Left lung (tissue), 10 donors: Measurements from ENCODE around the gene XRN2. TPM values are rescaled to one million over a fixed set of nuclear protein-coding genes. Genes with fewer than 3 reads are reported as not detected.

ENCODE experiments used
- ATAC-seq: fragments of 200-7000 bp; cut with Tn5 transposase; one replicate; pipeline ENCODE4 v1.9.1; 2020; ENCODE audit warnings: moderate library complexity
- DNase-seq, 4 donors: peaks; one replicate each; pipeline ENCODE4 v3.0.0-alpha.2; 2013 to 2020
- H3K27ac ChIP-seq, 2 donors: fragments of 200-600 bp; sonication (generic) in 1 of 2; one replicate each; pipeline versions ENCODE4 v1.5.0 to v1.8.0; 2020 to 2021
- H3K27me3 ChIP-seq, 2 donors: fragments of 200-600 bp; sonication (generic) in 1 of 2; one replicate each; pipeline versions ENCODE4 v1.5.0 to v1.8.0; 2020 to 2021
- H3K36me3 ChIP-seq, 2 donors: fragments of 200-600 bp; sonication (generic) in 1 of 2; one replicate each; pipeline versions ENCODE4 v1.5.0 to v1.8.0; 2020 to 2021
- H3K4me1 ChIP-seq, 2 donors: fragments of 200-600 bp; one replicate each; pipeline ENCODE4 v1.8.0; 2021
- H3K4me3 ChIP-seq, 2 donors: fragments of 200-600 bp; sonication (generic) in 1 of 2; one replicate each; pipeline versions ENCODE4 v1.5.0 to v1.8.0; 2020 to 2021; ENCODE audit warnings: mild to moderate bottlenecking in 1 of 2
- H3K9me3 ChIP-seq, 2 donors: fragments of 200-600 bp; sonication (generic) in 1 of 2; one replicate each; pipeline versions ENCODE4 v1.5.0 to v1.8.0; 2020 to 2021
- CTCF ChIP-seq, 2 donors: fragments of 200-600 bp; sonication (generic) in 1 of 2; IDR thresholded peaks; one replicate each; pipeline versions ENCODE4 v1.5.0 to v1.8.0; 2021; ENCODE audit warnings: antibody characterized with exemption in 2 of 2
- intact Hi-C, 2 donors: fragments of 100-400 bp; cut with DNase I; formaldehyde crosslinking; loops; one replicate each; pipeline versions ENCODE4 v1.11.2 to v1.14.2; 2022
- polyA plus RNA-seq, 6 donors: library from polyadenylated mRNA; unstranded; fragments of 120-200 nt; gene quantifications; one replicate each; pipeline ENCODE4 v1.2.1, GENCODE V29; 2013; ENCODE audit not compliant: insufficient read length in 6 of 6
- total RNA-seq, 2 donors: library from RNA; stranded (reverse); fragmentation: NEBNext Ultra II Directional; extraction: Animal tissue kit (Norgen Biotek cat#: 25700); gene quantifications; one replicate each; pipeline ENCODE4 v1.2.1, GENCODE V29; 2021
- donor health status: DM: no; HTN: yes; CAD: no.
- donor health status: DM: no; HTN: no; CAD: no.

Gene XRN2
- total and polyA plus RNA-seq, 8 donors = 45.9 to 90.2 (median 77.8) TPM

GRCh38 chr20:21259346-21259745 is 43.8 kb upstream of the XRN2 start:
- no peak overlapping the region for H3K4me3 ChIP-seq
- ATAC-seq (no peak), DNase-seq (no peak)
- TF ChIP-seq CTCF (IDR thresholded peaks at IDR 0.05) = no peak
- H3K27ac ChIP-seq = no peak overlapping the region
- H3K9me3 ChIP-seq = no peaks in the 10 kb centered on the region
- no peaks in the 10 kb centered on the region for H3K27me3 ChIP-seq
- H3K4me1 ChIP-seq = no peaks in the 10 kb centered on the region
- no peaks in the 10 kb centered on the region for H3K36me3 ChIP-seq
- intact Hi-C loops = no loop called here

DNA sequence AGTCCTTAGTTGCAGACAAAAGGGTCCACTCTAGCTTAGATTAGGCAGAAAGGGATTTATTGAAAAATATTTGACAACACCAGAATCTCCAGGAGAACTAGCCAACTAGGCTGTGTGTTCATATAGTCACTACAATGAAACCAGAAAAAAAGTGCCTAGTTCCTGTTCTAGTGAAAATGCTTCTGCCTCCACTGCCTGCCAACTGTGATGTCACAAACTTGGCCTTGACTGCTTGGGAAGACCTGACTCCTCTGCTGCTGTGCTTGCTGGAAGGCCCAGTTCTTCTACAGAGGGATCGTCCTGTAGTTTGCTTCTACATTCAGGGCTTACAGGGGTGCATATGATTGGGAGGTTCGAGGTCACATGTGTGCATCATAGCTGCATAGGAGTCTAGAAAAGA is 40.3 kb upstream of the XRN2 start:
- Histone ChIP-seq H3K9me3 (no peaks in the 10 kb centered on the region), H3K27ac (no peak overlapping the region), H3K36me3 (no peaks in the 10 kb centered on the region), H3K27me3 (no peaks in the 10 kb centered on the region), H3K4me1 (no peaks in the 10 kb centered on the region), H3K4me3 (no peak overlapping the region)
- DNase-seq (peak in 1 of 4 donors; percentile 13), ATAC-seq (no peak)
- intact Hi-C loops = no loop called here
- TF ChIP-seq CTCF (IDR thresholded peaks at IDR 0.05) = no peak

DNA sequence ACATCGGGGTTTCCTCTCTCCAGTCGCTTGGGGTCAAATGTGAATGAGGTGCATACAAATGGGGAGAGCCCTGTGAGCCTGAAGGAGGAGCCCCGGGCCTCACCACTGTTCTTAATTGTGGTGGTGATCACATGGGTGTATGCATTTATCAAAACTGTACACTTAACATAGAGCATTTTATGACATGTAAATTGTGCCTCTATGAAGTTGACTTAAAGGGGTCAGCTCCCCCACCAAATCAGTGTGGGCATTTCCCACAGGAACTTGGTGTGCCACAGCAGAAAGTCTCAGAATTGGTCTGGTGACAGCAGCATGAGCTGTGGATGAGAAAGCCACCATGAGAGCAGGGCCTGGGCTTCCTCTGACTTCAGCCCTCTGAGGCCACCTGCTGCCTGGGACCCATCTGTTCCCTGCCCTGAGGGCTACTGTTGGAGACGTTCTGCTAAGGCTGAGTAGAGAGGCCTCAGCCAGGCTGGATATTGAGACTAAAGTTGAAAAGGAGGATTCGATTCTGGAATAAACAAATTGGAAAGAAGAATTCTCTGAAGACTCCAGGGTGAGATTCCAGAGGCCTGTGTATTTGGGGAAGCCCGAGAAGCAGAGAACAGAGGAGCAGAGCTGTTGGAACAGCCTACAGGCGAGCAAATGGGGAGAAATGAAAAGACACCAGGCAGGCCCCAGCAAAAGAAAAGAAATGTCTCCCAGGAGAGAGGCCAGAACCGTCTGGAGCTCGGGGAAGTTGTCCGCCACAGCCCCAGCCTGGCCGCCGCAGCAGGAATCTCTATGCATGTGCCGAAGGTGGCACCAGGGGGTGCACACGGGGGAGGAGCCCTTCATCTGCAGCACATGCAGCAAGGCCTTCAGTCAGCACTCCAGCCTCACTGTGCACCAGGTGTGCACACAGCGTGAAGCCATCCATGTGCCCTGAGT is 37.6 kb upstream of the XRN2 start:
- Histone ChIP-seq H3K4me3 (no peak overlapping the region), H3K4me1 (no peaks in the 10 kb centered on the region), H3K27ac (no peak overlapping the region), H3K27me3 (no peaks in the 10 kb centered on the region), H3K36me3 (no peaks in the 10 kb centered on the region), H3K9me3 (no peaks in the 10 kb centered on the region)
- no peak for ATAC-seq
- no peak for TF ChIP-seq CTCF (IDR thresholded peaks at IDR 0.05)
- intact Hi-C loops = no loop called here
- DNase-seq = no peak

DNA sequence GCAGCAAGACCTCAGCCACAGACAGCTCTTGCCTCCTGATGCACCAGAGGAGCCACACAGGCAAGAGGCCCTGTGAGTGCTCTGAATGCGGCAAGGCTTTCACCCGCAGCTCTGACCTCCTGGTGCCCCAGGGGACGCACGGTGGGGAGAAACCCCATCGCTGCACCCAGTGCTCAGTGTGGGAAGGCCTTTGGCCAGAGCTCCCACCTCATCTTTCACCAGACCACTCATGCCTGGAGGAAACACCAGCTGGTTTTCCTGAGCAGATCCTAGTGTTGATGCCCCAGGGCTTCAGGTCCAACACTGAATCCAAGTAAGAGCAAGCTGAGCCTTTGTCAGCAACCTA is 37.0 kb upstream of the XRN2 start:
- intact Hi-C loops = no loop called here
- Histone ChIP-seq H3K27ac (no peak overlapping the region), H3K27me3 (no peaks in the 10 kb centered on the region), H3K9me3 (no peaks in the 10 kb centered on the region), H3K4me1 (no peaks in the 10 kb centered on the region), H3K4me3 (no peak overlapping the region), H3K36me3 (no peaks in the 10 kb centered on the region)
- ATAC-seq (no peak), DNase-seq (no peak)
- TF ChIP-seq CTCF (IDR thresholded peaks at IDR 0.05) = no peak

DNA sequence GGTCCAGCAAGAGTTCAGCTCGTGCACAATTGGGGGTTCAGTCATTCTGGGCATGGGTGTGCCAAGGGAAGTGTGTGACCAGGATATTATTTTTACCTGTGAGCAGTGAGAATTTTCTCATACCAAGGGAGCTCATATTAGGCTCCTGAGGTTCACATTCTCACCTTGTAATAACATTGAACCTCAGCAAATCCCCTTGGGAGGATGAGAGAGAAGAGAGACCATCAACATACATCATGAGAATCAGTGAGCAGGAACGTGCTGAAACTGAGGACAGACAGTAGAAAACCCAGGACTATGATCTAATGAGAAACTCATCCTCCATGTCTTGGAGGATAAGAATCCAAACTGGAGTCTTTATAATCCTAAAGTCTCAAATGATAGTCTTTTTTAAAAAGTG is 33.4 kb upstream of the XRN2 start:
- intact Hi-C loops = no loop called here
- TF ChIP-seq CTCF (IDR thresholded peaks at IDR 0.05) = no peak
- Histone ChIP-seq H3K27me3 (peaks cover 0 to 3% of the 10 kb centered on the region in 2 donors), H3K27ac (no peak overlapping the region), H3K4me1 (no peaks in the 10 kb centered on the region), H3K9me3 (no peaks in the 10 kb centered on the region), H3K36me3 (no peaks in the 10 kb centered on the region), H3K4me3 (no peak overlapping the region)
- no peak for ATAC-seq
- DNase-seq = no peak
